ENCODE data around the gene GPC6.

DNA sequence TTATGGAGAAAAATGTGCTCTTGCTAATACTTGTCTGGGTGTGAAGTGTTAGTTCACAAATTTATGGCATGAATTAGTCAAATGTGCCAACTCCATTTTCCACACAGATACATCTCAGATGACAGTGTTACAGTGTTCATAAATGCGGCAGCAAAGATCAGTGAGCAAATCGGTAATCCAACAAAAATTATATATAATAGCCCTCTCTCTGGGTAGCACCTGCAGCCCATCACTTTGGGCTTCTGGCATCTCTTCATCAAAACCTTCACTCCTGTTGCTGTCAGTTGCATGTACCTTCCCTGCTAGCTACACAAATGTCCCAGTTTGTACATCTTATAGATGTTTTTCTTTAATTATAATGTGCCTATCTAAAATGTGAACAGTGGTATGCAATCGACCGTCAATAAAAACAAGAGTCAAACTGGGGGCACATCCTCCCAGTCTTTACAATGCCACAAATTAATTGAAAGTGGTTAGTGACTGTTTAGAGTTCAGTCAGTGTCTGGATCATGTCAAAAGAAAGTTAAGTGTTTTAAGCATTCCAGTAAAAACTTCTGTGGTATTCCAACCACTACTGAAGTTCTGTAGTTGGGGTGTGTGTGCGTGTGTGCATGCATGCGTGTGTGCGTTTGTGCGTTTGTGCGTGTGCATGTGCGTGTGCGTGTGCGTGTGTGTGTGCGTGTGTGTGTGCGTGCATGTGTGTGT, 804.0 kb downstream of the GPC6 start:
- TF ChIP-seq POLR2AphosphoS5 (IDR thresholded peaks at IDR 0.05; ENCODE audit: low read depth, low read length) (no peak), POLR2A (IDR thresholded peaks at IDR 0.05; ENCODE audit: low read depth, low read length) (no peak), TAF1 (IDR thresholded peaks at IDR 0.05; ENCODE audit: borderline replicate concordance, low read depth, low read length) (no peak)
